GM18505 (cell line): ENCODE measurements around the gene SLC35A4.

Source experiments
- ATAC-seq: cut with Tn5 transposase; IDR thresholded peaks from one replicate; pipeline ENCODE4 v1.9.1; 2021; ENCODE audit not compliant: unreplicated experiment
- POLR2A ChIP-seq: IDR thresholded peaks from 4 replicates; pipeline ENCODE4 v1.6.1; 2011; ENCODE audit warnings: borderline replicate concordance; ENCODE audit not compliant: insufficient read depth, insufficient read length; ENCODE audit errors: extremely low read depth

SLC35A4 gene

DNA sequence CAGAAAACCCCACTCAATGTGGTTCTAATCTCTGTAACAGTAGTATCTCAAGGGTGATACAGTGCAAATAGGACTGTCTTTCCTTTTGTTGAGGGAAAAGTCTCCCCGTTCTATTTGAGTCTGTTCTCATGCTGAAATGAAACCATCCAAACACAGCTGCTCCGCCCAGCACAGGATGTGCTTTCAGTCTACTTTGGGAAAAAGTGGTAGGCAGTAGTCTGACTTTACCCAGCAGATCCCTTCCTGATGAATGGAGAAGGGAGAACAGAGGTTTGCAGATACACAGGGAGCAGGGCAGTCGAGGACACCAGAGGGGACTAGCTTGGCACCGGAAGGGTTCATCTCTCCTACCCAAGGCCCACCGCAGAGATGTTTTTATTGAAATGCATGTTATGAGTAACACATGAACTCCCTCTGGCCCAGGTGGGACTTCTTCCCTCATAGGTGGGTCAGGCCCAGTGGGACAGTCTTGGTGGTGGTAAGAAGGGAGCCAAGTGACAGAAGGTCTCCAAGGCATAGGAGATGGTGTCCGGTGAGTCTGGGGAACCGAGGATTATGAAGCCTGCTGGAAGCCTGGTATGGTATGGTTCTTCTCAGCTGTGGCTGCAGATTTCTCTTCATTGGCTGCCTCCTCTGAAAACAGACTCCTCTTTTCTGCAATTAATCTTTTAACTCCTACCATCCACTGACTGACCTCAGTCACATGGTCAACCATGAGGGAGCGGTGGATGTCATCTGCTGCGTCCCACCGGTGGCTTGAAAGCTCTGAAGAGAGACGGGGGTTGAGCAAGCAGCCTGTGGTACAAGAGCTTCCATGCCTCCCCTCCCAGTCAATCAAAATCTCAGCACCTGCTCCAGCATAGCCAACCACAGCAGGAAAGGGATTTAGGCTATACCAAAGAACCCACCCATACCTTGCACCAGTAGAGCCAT, 14.2 kb upstream of the SLC35A4 start:
- no peak for ATAC-seq
- TF ChIP-seq POLR2A: no peak

DNA sequence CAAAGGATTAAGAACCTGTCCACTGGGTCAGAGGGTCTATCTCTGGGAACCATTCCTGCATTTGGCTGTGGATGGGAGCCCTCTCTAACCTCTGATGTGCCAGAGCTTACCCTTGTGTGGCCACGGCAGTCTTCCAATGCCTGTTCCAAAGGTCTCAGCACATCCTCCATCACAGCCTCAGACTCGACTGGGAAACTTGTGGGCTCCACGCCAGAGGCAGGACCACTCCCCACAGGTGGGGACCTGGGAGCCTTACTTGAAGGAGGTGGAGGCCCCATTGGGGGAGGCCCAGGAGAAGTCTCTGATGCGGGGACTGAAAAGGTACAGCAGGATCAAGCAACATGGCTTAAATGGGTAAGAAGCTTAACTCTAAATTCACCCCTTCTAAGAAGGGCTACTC, 12.8 kb upstream of the SLC35A4 start:
- no peak for TF ChIP-seq POLR2A
- ATAC-seq: no peak

DNA sequence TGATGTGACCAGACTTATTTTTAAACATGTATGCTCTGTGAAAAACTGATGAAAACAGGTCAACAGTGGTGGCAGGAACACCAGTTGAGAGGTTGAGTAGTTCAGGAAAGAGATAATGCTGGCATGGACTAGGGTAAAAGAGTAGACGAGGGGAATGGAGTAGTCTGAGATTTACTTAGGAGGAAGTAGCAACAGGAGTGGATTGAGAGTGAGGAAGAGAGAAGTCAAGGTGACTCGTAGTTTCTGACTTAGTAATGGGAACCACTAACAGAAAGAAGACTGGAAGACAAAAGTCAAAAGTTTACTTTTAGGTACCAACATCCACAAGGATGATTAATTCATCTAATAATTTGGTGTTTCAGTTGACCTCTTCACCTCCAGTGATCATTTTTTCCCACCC, 11.0 kb upstream of the SLC35A4 start:
- no peak for TF ChIP-seq POLR2A
- no peak for ATAC-seq

DNA sequence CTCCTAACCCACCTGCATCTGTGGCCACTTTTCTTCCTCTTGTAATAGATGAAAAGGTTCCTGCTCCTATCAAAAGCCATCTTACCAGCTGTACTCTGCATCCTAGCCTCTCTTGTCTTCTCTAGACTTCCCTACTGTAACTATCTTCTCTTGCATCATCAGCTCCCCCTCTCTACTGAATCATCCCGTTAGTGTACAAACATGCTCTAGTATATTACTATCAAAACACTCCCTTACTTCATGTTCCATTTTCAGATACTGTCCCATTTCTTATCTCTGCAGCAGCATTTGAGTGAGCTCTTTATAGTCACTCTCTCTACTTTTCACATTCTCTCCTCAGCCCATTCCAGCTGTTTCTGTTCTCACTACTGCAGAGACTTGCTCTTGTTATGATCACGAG, 10.2 kb upstream of the SLC35A4 start:
- ATAC-seq: no peak
- TF ChIP-seq POLR2A: no peak

DNA sequence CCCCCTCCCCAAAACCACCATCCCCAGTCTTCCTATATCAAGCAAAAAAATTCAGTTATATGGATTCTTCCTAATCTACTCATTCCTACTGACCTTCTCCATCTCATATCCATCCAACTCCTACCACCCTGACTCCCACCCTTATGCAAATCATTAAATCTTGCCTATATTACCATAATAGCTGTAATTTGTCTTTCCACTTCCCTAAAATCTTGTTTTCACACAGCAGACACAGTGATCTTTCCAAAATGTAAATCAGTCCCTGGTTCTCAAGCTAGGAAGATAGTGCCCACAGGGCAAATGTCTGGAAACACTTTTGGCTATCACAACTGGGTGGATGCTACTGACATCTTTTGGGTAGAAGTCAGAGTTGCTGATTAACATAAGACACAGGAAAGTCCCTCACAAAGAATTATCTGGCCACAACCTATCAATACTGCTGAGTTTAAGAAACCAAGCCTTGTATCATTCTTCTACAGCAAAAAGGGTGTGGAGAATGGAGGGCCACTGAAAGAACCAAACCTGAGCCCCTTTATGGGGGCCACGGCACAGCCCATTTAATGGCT, 8.8 kb upstream of the SLC35A4 start:
- ATAC-seq: no peak
- no peak for TF ChIP-seq POLR2A

DNA sequence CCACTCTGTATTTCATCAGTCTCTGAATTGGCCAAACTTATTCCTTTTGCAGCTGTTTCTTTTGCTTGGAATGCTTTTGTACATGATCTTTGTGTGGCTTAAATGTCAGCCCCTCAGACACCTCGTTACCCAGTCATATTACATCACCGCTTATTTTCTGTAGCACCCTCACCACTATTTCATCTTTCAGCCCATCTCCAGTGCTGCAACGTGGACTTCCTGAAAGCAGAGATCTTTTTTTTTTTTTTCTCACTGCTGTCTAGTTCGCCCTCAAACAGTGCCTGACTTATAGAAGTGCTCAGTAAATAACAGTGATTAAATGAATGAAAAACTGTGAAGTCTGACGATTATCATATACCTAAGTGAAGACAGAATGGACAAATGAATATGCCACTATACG, 8.2 kb upstream of the SLC35A4 start:
- no peak for TF ChIP-seq POLR2A

DNA sequence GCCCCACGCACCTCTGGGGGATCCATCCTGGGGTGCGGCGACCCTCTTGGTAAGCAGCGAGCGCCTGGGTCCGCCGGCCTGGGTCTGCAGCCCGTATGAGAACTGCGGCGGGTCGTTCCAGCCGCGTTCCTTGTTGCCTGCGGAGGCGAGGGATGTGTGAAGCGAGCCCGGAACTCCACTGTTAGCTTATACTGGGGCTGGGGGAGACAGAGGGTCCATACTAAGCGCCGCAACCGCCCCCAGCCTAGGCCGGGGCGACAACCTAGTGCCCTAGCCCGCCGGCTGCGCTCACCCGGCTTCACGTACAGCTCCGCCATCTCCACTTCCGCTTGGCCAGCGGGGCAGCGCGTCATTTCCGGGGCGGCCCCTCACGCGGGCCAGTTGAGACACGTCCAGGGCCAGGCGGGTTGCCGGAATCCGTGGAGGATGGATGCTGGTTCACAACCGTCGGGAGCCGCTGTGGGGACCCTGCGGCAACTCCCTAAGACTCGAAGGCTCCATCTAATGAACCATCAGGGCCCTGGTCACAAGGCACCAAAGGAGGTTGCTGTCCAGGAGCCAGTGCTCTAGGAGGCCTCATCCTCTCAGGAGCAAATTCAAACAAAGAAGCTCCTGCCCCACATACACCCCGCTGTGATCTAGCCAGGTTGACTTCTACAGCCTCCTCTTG, 7.4 kb upstream of the SLC35A4 start, which contains the start of gene SRA1:
Gene SRA1 (minus strand): TSS at position 338 of the 670 bp plus-strand sequence. CDS start 21 bp downstream, at position 317.
- ATAC-seq: peak; percentile 95
- peak; percentile 98 for TF ChIP-seq POLR2A

More for the DNA sequence above, 8.2 kb upstream of the SLC35A4 start:
- ATAC-seq: no peak

DNA sequence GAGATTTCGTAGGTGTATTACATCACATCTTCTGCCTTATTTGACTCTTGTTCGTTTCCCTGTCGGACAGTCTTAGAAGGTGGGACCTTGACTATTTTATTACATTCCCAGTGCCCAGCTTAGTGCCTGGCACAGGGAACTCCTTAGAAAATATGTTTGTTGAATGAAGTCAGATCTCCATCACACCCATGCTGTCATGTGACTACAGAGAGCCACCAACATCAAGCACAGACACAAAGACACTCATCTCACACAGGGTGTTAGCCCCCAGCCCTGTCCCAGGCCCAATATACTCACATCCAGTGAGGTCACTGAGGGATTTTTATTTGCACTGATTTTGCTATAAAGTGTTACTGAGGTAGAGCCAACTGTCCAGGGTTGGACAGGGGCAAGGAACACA, 6.7 kb upstream of the SLC35A4 start:
- ATAC-seq: no peak
- no peak for TF ChIP-seq POLR2A

DNA sequence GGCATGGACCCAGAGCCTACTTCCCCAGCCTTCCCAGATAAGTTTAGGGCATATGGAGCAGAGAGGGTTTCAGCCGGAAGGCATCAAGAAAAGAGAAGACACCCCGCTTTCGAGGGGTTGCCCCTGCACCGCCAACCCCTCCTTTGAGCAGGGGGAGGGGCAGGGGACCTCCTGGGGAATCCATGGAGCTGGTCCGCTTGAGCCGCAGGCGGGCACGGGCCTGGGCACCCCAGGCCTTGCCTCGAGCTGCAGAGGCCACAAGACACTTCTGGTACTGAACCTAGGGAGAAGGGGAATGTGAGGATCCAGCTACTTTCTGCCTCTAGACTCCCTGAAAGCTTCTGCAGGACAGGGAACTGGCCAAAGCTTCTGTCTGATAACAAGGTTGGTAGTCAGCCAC, 6.1 kb upstream of the SLC35A4 start:
- TF ChIP-seq POLR2A: no peak
- no peak for ATAC-seq

DNA sequence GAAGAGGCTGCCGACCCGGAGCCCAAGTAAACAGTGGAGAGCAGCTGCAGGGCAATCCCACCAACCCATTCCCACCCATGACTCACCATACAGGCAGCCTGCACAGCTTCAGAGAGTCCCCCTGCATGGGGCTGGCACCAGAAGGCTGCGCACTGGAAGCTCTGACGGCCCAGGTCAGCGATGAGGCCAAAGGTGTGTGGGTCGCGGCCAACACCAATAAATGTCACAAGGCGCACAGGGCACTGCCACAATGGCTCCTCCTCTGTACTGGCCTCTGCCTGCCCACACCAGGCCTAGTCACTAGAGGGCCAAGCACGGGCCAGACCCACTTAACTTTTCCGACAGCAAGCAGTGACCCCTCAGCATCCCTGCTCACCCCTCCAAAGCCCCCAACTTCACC, 4.4 kb upstream of the SLC35A4 start:
- ATAC-seq: no peak
- no peak for TF ChIP-seq POLR2A

DNA sequence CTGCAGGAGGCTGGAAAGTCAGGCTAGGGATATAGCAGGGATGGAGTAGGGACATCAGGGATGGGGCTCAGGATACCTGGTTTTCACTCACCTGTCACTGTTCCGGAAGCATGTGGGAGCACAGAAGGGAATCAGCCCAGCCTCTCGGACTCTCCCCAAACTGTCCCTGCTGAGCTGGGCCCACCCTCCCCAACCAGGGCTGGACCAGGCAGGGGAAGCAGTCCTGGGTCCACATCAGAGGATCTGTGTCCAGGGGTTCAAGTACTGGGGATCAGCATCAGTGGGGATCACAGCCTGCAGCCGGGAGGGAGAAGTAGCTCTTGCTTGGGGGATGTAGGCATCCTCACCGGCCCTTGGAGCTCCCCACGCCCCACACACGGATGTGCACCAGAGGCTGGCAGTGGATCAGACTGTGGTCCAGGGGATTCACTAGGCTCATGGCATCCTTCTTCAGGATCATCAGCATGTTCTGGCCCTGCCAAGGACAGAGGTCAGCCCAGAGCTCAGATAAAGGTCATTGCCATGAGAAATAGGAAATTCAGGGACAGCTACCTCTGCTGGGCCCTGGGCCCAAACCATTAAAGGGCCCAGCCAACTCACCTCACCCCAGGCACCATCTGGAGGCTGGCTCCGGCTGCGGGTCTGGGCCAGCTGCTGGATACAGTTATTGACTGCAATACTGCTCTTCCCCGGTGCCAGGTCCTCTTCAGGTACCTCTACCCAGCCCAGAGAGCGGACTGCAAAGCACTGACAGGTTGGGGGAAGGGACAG, 2.7 kb upstream of the SLC35A4 start:
- ATAC-seq: no peak
- no peak for TF ChIP-seq POLR2A

DNA sequence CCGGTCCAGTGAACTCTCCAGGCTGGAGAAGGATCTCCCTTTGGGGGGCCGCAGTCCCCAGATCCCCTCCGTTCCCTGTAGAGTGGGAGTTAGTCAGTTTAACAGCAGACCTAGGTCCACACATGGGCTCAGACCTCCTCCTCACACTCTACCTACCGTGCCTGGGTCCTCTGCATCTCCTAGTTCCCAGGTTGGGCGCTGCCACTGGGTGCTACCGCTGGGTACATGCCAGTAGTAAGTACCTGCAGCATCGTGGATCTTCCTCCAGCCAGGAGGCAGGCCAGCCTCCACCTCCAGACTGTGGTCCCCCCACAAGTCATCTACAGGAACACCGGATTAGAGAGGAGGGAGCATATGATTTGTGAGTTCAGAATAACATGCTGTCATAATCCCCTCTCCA, 1.0 kb upstream of the SLC35A4 start:
- ATAC-seq: no peak
- TF ChIP-seq POLR2A: no peak

DNA sequence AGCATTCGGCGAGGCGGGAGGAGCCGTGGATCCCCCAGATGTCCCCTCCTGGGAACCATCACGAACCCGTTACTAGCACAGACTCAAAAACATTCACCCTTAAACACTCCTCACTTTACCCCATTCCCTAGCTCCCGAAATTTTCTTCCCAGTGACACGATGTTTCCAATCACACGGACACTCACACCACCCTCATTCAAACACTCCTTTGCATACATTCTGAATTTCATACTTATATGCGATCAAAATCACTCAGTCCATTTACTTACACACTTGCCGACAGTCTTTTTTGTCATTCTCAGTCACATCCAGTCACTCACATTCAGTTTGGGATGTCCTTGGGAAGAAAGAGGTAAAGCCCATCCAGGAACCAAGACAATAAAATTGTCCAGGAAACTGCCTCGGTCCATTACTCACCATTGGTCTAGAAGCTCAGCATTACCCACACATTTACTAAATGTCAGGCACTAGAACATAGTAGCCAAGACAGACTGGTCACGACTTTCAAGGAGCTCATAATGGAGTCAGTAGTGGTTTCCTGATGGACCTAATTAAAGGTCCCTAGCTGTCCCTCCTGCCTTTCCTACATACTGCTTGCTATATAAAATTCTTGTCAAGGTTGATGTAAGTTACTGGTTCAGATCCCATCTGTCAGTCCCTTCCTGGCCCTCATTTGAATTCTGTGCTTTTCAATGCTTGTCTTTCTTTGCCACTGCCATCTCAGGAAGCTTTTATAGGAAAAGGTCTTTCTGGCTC, 574 bp downstream of the SLC35A4 start:
- ATAC-seq: no peak
- TF ChIP-seq POLR2A: no peak

DNA sequence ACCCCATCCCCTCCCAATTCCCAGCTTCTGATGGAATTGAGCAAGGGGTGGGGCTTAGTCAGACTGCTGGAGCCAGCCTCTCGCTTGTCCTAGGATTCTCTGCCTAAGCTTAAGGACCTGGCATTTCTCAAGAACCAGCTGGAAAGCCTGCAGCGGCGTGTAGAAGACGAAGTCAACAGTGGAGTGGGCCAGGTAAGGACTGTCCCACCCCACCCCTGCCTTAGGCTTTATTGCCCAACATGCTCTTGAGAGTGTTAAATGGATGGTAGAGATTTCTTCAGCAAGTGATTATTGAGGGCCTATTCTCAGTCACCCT, 1.1 kb downstream of the SLC35A4 start:
- no peak for ATAC-seq
- no peak for TF ChIP-seq POLR2A
